Lower lobe of right lung (tissue), 2 donors: ENCODE results near the gene BMPR1B. TPM values are rescaled to one million over a fixed set of nuclear protein-coding genes. Genes with fewer than 3 reads are reported as not detected.

ENCODE experiments used
- ATAC-seq, 2 donors: fragments of 200-7000 bp; cut with Tn5 transposase; one replicate each; pipeline ENCODE4 v1.9.1; 2020 to 2022; ENCODE audit warnings: mild to moderate bottlenecking in 2 of 2, moderate library complexity in 2 of 2
- DNase-seq: peaks from one replicate; pipeline ENCODE4 v3.0.0-alpha.2; 2020
- H3K27ac ChIP-seq: fragments of 200-600 bp; one replicate; pipeline ENCODE4 v1.8.0; 2022
- H3K27me3 ChIP-seq: fragments of 200-600 bp; one replicate; pipeline ENCODE4 v1.8.0; 2022; ENCODE audit warnings: low read depth
- H3K36me3 ChIP-seq: fragments of 200-600 bp; one replicate; pipeline ENCODE4 v1.8.0; 2022; ENCODE audit warnings: mild to moderate bottlenecking
- H3K4me1 ChIP-seq: fragments of 200-600 bp; one replicate; pipeline ENCODE4 v1.8.0; 2022
- H3K4me3 ChIP-seq: fragments of 200-600 bp; one replicate; pipeline ENCODE4 v1.8.0; 2022; ENCODE audit warnings: mild to moderate bottlenecking
- H3K9me3 ChIP-seq: fragments of 200-600 bp; one replicate; pipeline ENCODE4 v1.8.0; 2022
- CTCF ChIP-seq: fragments of 200-600 bp; IDR thresholded peaks from one replicate; pipeline ENCODE4 v1.8.0; 2022; ENCODE audit warnings: antibody characterized with exemption, mild to moderate bottlenecking
- intact Hi-C: fragments of 100-400 bp; cut with DNase I; formaldehyde crosslinking; loops from one replicate; pipeline ENCODE4 v1.11.0; 2022
- total RNA-seq: library from RNA; stranded (reverse); fragmentation: NEBNext Ultra II Directional; extraction: Animal tissue kit (Norgen Biotek cat#: 25700); gene quantifications from one replicate; pipeline ENCODE4 v1.2.1, GENCODE V29; 2021
- donor health status: DM: no; HTN: yes; CAD: no; lungs with severe emphysema.

BMPR1B gene
- total RNA-seq, 1 donor from 2014 or later: 6.0 TPM

- Histone ChIP-seq H3K27ac (no peak overlapping the region), H3K9me3 (no peaks in the 10 kb centered on the region), H3K36me3 (no peaks in the 10 kb centered on the region), H3K4me3 (no peak overlapping the region), H3K27me3 (no peaks in the 10 kb centered on the region), H3K4me1 (no peaks in the 10 kb centered on the region)
- no peak for DNase-seq
- ATAC-seq: no peak
- no peak for TF ChIP-seq CTCF
- intact Hi-C loops: no loop called here
These were observed 46.9 kb downstream of the BMPR1B start for GRCh38 chr4:94804650-94805049.

- no peaks in the 10 kb centered on the region for H3K36me3 ChIP-seq
- intact Hi-C loops: no loop called here
- H3K4me3 ChIP-seq: no peak overlapping the region
- H3K4me1 ChIP-seq: no peaks in the 10 kb centered on the region
- H3K27ac ChIP-seq: no peak overlapping the region
- ATAC-seq (no peak), DNase-seq (no peak)
- H3K9me3 ChIP-seq: no peaks in the 10 kb centered on the region
- TF ChIP-seq CTCF: no peak
- no peaks in the 10 kb centered on the region for H3K27me3 ChIP-seq
These were observed 48.6 kb downstream of the BMPR1B start for GRCh38 chr4:94806376-94806775.

DNA sequence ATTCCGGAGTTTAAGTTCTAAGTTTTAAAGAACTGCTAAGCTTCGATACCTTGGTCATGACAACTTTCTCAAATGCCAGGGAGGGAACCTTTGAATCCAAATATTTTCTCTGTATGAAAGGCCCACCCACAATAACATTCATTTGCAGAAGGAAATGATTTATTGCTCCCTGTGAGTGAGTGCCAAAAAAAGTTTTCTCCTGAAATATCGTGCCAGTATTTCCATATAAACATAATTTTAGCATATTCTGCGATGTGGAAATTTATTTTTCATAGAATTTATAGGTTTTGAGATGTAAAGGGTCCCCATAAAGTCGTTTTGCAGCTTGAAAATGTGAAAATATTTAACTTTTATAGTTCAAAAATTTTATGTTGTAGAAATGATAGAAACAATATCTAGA lies 53.9 kb downstream of the BMPR1B start:
- DNase-seq: no peak
- TF ChIP-seq CTCF: no peak
- Histone ChIP-seq H3K27me3 (no peaks in the 10 kb centered on the region), H3K27ac (no peak overlapping the region), H3K36me3 (no peaks in the 10 kb centered on the region), H3K9me3 (no peaks in the 10 kb centered on the region), H3K4me1 (no peaks in the 10 kb centered on the region), H3K4me3 (no peak overlapping the region)
- intact Hi-C loops: no loop called here
- ATAC-seq: no peak

DNA sequence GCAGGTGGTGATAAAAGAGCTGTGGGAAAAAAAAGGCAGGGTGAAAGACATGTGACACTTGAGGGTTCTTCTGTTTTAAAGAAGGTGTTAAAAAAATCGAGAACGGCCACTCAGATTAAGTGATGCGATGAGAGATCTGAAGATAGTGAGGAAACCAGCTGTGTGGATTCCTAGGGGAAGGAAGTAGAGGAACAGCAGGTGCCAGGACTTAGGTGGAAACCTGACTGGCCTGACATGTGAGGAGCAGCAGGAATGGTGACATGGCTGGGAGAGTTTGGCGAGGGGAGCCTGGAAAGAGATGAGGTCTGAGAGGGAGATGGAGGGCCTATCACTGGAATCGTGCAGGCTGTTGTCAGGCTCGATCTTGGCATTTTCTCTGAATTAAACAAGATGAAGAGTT lies 55.5 kb downstream of the BMPR1B start:
- Histone ChIP-seq H3K36me3 (no peaks in the 10 kb centered on the region), H3K9me3 (no peaks in the 10 kb centered on the region), H3K27ac (no peak overlapping the region), H3K4me1 (no peaks in the 10 kb centered on the region), H3K4me3 (no peak overlapping the region), H3K27me3 (no peaks in the 10 kb centered on the region)
- ATAC-seq: no peak
- no peak for DNase-seq
- no peak for TF ChIP-seq CTCF
- intact Hi-C loops: no loop called here

GRCh38 chr4:94814237-94814636 lies 56.5 kb downstream of the BMPR1B start:
- TF ChIP-seq CTCF: no peak
- no peaks in the 10 kb centered on the region for H3K27me3 ChIP-seq
- ATAC-seq: no peak
- no peaks in the 10 kb centered on the region for H3K36me3 ChIP-seq
- intact Hi-C loops: no loop called here
- H3K4me3 ChIP-seq: no peak overlapping the region
- H3K9me3 ChIP-seq: no peaks in the 10 kb centered on the region
- DNase-seq: no peak
- peaks cover 3% of the 10 kb centered on the region for H3K4me1 ChIP-seq
- H3K27ac ChIP-seq: no peak overlapping the region
